ENCODE data around the gene SULF2. TPM values are rescaled to one million over a fixed set of nuclear protein-coding genes. Genes with fewer than 3 reads are reported as not detected.

Gene SULF2
- total RNA-seq, 2 donors from 2014 or later = 9.1 to 34.3 TPM

GRCh38 chr20:47682916-47683315 is 102.4 kb downstream of the SULF2 start:
- Histone ChIP-seq H3K36me3 (replicated peaks in 1 of 2; ENCODE audit: insufficient read depth in 1 of 2, low read depth in 2 of 2) (no peaks in the 10 kb centered on the region), H3K4me1 (no peaks in the 10 kb centered on the region), H3K4me3 (no peak overlapping the region), H3K27me3 (no peaks in the 10 kb centered on the region), H3K27ac (no peak overlapping the region), H3K9me3 (no peaks in the 10 kb centered on the region)
- intact Hi-C loops (cut with DNase I) = no loop called here
- no peak for DNase-seq
- 84 to 86% methylated on average over 14 to 19 of the region's 19 CpGs for WGBS, 2 donors
- no peak for ATAC-seq
- TF ChIP-seq CTCF (IDR thresholded peaks at IDR 0.05) (no peak), POLR2A (IDR thresholded peaks at IDR 0.05) (no peak)

GRCh38 chr20:47682028-47682783 is 103.1 kb downstream of the SULF2 start:
- Histone ChIP-seq H3K27ac (no peak overlapping the region), H3K36me3 (replicated peaks in 1 of 2; ENCODE audit: insufficient read depth in 1 of 2, low read depth in 2 of 2) (no peaks in the 10 kb centered on the region), H3K4me1 (no peaks in the 10 kb centered on the region), H3K4me3 (no peak overlapping the region), H3K27me3 (no peaks in the 10 kb centered on the region), H3K9me3 (no peaks in the 10 kb centered on the region)
- intact Hi-C loops (cut with DNase I) = no loop called here
- TF ChIP-seq POLR2A (IDR thresholded peaks at IDR 0.05) (no peak), CTCF (IDR thresholded peaks at IDR 0.05) (no peak)
- DNase-seq (peak in 2 of 4 donors; percentile 21 to 23), ATAC-seq (peak; percentile 51)
- 64 to 72% methylated on average over 11 to 22 of the region's 22 CpGs for WGBS, 2 donors

- DNase-seq = no peak
- H3K27ac ChIP-seq = no peak overlapping the region
- 58 to 67% methylated on average over 6 of the region's 6 CpGs for WGBS, 2 donors
Observed at GRCh38 chr20:47680804-47681529, 104.3 kb downstream of the SULF2 start.

GRCh38 chr20:47679462-47679861 is 105.8 kb downstream of the SULF2 start:
- no peak overlapping the region for H3K4me3 ChIP-seq
- H3K27me3 ChIP-seq = no peaks in the 10 kb centered on the region
- ATAC-seq (no peak), DNase-seq (no peak)
- intact Hi-C loops (cut with DNase I) = loop anchor here (5.0 kb wide), 1 partner anchor 943 kb away; no protein-coding TSS in a partner anchor
- WGBS, 2 donors = 83 to 94% methylated on average over 4 of the region's 4 CpGs
- no peak overlapping the region for H3K27ac ChIP-seq
- TF ChIP-seq POLR2A (IDR thresholded peaks at IDR 0.05) (no peak), CTCF (IDR thresholded peaks at IDR 0.05) (no peak)
- no peaks in the 10 kb centered on the region for H3K4me1 ChIP-seq
- no peaks in the 10 kb centered on the region for H3K36me3 ChIP-seq (replicated peaks in 1 of 2; ENCODE audit: insufficient read depth in 1 of 2, low read depth in 2 of 2)
- H3K9me3 ChIP-seq = no peaks in the 10 kb centered on the region

More at GRCh38 chr20:47680804-47681529, 104.3 kb downstream of the SULF2 start:
- no peak for TF ChIP-seq CTCF (IDR thresholded peaks at IDR 0.05)
- TF ChIP-seq POLR2A (IDR thresholded peaks at IDR 0.05) = no peak
- Histone ChIP-seq H3K9me3 (no peaks in the 10 kb centered on the region), H3K4me3 (no peak overlapping the region), H3K36me3 (replicated peaks in 1 of 2; ENCODE audit: insufficient read depth in 1 of 2, low read depth in 2 of 2) (no peaks in the 10 kb centered on the region), H3K27me3 (no peaks in the 10 kb centered on the region), H3K4me1 (no peaks in the 10 kb centered on the region)
- ATAC-seq = no peak
- intact Hi-C loops (cut with DNase I) = no loop called here

Data from body of pancreas (tissue), 4 donors.